NCI-H1105 (cell line): ENCODE measurements around the gene TMEM163.

Source experiments
- DNase-seq: peaks from one replicate; lab custom pipeline; 2025; lab: John Stamatoyannopoulos, UW

The TMEM163 gene

DNA sequence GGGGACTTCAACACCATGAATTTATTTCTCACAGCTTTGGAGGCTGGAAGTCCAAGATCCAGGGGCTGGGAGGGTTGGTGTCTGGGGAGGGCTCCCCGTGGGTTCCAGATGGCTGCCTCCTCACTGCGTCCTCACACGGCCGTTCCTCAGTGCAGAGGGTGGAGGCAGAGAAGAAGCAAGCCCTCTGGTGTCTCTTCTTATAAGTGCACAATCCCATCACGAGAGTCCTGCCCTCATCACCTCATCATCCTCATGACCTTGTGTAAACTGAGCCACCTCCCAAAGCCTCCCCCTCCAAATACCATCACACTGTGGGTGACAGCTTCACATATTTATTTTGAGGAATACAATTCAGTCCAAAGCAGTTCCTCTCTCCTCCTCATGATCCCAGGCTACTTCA, 26.3 kb downstream of the TMEM163 start:
- DNase-seq: no peak

DNA sequence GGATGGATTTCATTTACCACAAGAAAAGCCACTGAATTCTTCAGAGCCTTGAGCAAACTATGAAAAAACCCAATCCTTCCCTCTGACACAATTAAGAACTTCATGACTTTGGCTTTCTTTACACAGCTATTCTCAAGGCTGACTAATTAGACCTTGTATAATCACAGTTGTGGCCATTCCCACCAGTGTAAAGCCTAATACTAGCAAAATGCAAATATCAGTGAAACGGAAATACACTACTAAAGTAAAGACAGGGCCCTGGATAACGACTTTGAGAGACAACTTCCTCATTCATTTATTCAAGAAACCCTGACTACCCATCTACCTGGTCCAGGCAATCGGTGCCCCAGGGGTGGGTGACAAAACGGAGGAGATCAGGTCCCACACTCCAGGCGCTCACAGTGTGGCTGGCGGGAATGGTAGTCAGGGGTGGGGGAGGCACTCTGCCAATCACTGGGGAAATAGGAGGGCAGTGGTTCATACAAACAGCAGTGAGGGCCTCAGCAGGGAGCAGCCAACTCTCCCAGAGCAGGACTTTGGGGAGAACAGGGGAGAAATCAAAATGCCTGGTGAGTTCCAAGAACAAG, 28.1 kb downstream of the TMEM163 start:
- no peak for DNase-seq

- no peak for DNase-seq
Observed at GRCh38 chr2:134689315-134689714, 29.5 kb downstream of the TMEM163 start.

GRCh38 chr2:134685967-134686366, 32.8 kb downstream of the TMEM163 start:
- no peak for DNase-seq

GRCh38 chr2:134683561-134684112, 35.2 kb downstream of the TMEM163 start:
- DNase-seq: no peak

DNA sequence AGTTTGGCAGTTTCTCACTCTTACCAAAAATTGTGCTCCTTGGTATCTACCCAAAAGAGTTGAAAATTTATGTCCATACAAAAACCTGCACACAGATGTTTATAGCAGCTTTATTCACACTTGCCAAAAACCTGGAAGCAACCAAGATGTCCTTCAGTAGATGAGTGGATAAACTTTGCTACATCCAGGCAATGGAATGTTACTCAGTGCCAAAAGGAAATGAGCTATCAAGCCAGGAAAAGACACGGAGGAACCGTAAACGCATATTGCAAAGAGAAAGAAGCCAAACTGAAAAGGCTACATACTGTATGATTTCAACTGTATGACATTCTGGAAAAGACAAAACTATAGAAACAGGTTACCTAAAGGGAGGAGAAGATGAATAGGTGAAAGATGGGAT, 36.1 kb downstream of the TMEM163 start:
- DNase-seq: no peak

DNA sequence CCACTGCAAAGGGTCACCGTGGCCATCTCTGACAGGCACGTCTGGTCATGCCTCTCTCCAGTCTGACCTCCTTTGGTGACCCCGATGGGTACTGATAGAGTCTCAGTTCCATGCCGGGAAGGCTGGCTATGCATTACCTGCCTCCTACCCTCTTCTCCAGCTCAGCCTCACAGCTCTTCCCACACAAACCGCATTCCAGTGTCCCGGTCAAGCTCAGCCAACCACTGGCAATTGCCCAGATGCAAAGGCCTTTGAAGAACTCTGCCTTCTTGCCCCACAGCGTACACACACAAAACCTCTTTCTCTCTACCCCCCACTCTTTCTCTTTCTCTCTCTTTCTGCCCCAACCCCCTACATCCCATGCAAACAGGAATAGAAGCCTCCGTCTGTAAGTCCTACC, 37.6 kb downstream of the TMEM163 start:
- no peak for DNase-seq

DNA sequence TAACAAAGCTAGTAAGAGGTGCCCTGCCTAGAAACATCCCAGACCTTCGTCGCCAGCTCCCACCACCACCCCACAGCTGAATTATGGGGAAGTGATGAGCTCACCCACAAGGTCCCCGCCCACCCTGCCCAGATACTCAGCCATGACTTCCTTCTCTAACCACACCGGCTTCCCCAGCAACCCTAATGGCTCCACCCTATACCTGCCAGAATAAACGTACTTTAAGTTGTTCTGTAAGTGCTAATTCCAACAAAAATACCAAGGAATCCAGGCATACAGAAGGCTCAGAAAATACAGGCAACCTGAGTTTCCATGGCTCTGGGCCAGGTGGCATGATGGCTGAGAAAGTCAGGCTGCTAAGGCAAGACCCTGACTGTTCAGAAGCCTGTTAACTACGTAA, 39.1 kb downstream of the TMEM163 start:
- DNase-seq: no peak

DNA sequence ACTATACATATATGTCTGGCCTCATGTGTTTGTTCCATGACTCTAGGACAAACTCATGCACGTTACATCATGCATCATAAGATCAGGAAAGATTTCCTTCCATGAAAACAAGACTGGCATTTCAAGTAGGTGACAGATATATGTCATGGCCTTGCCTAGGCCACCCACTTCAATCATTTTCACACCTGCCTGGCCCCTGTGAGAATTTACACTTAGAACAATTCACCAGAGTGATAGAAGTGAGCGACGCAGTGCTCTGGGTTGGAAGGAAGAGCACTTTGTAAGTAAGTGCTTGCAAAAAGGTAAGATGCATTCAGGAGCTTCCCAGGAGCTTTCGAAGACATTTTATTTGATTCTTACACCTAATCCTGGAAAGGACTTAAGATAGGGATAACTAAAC, 39.5 kb downstream of the TMEM163 start:
- no peak for DNase-seq

GRCh38 chr2:134677856-134678756, 40.7 kb downstream of the TMEM163 start:
- no peak for DNase-seq

DNA sequence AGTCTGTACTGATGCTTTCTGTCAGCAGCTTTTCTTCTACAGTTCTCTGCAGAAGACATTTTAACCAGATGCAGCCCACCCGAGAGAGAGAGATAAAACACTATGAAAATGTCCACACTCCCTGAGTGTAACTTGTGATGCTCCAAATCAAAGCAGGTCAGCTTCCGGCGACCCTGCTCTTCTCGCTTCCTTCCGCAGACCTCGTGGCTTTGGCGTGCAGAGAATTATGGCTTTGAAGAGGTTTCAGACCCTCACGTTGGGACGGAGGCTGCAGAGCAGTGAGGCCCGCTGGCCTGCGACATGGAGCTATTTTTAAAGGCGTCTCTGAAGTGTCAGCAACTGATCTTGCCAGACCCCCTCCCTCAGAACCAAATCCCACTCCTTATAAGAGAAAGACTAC, 41.8 kb downstream of the TMEM163 start:
- DNase-seq: no peak

GRCh38 chr2:134675314-134675713, 43.5 kb downstream of the TMEM163 start:
- no peak for DNase-seq

DNA sequence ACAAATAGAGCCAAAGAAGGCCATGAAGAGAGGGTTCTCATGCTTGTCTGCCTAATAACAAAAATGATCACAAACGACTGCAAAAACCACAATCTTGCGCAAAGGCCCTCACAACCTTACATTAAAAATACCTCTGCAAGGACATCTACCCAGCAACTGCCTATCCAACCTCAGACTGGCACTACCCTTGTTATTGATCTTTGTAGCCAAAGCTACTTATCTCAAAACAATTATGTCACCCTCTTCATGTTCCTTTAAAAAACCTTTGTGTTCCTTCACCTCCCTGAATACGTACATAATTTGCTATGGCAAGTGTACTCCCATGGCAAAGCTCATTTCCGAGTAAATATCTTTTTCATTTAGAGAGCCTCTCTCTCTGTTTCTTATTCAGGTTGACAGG, 44.1 kb downstream of the TMEM163 start:
- DNase-seq: no peak

DNA sequence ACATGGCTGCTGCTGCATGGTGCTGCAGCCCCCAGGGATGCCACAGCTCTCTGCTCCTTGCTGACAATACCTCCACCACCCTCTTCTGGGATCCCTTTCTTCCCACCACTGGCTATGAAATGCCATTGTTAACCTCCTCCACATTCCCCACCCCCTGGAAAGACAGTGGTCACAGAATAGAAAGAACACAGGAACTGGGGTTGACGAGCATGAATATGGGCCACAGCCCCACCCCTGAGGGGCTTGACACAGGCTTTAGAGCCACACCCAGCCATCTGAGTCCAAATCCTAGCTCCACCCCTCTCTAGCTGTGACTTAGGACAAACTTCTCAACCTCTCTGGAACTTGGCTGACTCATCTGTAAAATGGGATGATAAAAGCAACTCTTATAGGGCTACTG, 47.3 kb downstream of the TMEM163 start:
- no peak for DNase-seq

DNA sequence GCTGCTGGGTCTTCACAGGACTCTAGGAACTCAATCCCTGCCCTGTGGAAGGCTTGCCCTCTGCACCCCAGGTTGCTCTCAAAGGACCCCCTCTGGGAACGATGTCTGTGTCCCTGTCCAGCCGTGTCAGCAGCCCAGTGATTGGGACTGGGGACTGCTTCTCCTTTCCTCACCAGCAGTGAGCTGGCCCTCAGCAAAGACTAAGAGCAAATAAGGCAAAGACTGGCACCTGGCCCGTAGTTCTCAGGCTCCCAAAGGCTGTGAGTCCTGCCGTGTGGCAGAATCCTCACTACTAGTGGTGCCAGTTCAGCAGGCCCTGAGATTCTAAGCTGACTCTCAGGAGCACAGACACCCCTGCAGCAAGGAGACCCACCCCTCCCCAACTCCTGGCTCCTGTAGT, 47.8 kb downstream of the TMEM163 start:
- peak; percentile 53 for DNase-seq

GRCh38 chr2:134669731-134670669, 48.8 kb downstream of the TMEM163 start:
- no peak for DNase-seq

- DNase-seq: no peak
Observed at GRCh38 chr2:134668821-134669220, 50.0 kb downstream of the TMEM163 start.

GRCh38 chr2:134667541-134667940, 51.3 kb downstream of the TMEM163 start:
- no peak for DNase-seq

DNA sequence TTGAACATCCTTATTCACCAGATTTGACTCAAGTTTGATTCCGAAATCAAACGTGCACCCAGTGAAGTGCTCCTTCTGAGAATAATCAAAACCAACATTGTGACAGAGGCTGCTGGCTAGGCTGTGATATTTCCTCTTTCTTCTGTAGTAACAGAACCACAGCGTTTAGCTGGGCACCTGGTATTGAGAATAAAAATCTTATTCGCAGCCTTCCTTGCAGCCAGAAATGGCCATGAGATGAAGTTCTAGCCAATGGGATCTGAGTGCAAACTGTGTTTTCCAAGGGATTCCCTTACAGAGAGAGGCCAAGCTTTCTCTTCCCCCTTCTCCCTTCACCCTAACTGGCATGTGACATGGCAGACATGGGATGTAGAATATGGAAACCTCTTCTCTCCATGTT, 51.7 kb downstream of the TMEM163 start:
- no peak for DNase-seq

- DNase-seq: no peak
Observed at GRCh38 chr2:134665727-134666506, 52.9 kb downstream of the TMEM163 start.
